Epithelial cell of prostate (primary cell): ENCODE data around the gene KREMEN2.

Source experiments
- DNase-seq: peaks from one replicate; pipeline ENCODE4 v3.0.0-alpha.2; 2011; ENCODE audit warnings: low read depth, low spot score
- H3K27ac ChIP-seq: fragments of 450-650 bp; 2 replicates; pipeline ENCODE4 v1.5.1; 2017; ENCODE audit warnings: mild to moderate bottlenecking

Gene KREMEN2

GRCh38 chr16:2975161-2975795, 11.2 kb downstream of the KREMEN2 start:
- DNase-seq: no peak

GRCh38 chr16:2976201-2976600, 12.1 kb downstream of the KREMEN2 start:
- no peak overlapping the region for H3K27ac ChIP-seq
- DNase-seq: no peak

More at GRCh38 chr16:2975161-2975795, 11.2 kb downstream of the KREMEN2 start:
- no peak overlapping the region for H3K27ac ChIP-seq

GRCh38 chr16:2976673-2977072, 12.6 kb downstream of the KREMEN2 start:
- DNase-seq: no peak
- no peak overlapping the region for H3K27ac ChIP-seq

- no peak for DNase-seq
- no peak overlapping the region for H3K27ac ChIP-seq
Observed at GRCh38 chr16:2977440-2977839, 13.4 kb downstream of the KREMEN2 start.

GRCh38 chr16:2979669-2980226, 15.7 kb downstream of the KREMEN2 start:
- no peak overlapping the region for H3K27ac ChIP-seq
- no peak for DNase-seq

GRCh38 chr16:2980227-2981176, 16.4 kb downstream of the KREMEN2 start, which contains the start of gene PKMYT1:
TSS of gene PKMYT1 (minus strand) at chr16:2980446. CDS start at chr16:2979657, 789 bp downstream.
- peak within 1 kb of the TSS; percentile 37 for H3K27ac ChIP-seq

GRCh38 chr16:2981177-2981898, 17.3 kb downstream of the KREMEN2 start:
- no peak overlapping the region for H3K27ac ChIP-seq
- DNase-seq: no peak

More at GRCh38 chr16:2980227-2981176, 16.4 kb downstream of the KREMEN2 start, which contains the start of gene PKMYT1:
- no peak for DNase-seq

- no peak for DNase-seq
- no peak overlapping the region for H3K27ac ChIP-seq
Observed at GRCh38 chr16:2981899-2982250, 17.8 kb downstream of the KREMEN2 start.

- no peak for DNase-seq
- no peak overlapping the region for H3K27ac ChIP-seq
Observed at GRCh38 chr16:2982402-2982801, 18.3 kb downstream of the KREMEN2 start.

- peak overlapping the region; percentile 17 for H3K27ac ChIP-seq
- no peak for DNase-seq
Observed at GRCh38 chr16:2983706-2984136, 19.6 kb downstream of the KREMEN2 start.

- DNase-seq: no peak
- no peak overlapping the region for H3K27ac ChIP-seq
Observed at GRCh38 chr16:2985462-2985861, 21.4 kb downstream of the KREMEN2 start.

GRCh38 chr16:2985893-2986355, 21.8 kb downstream of the KREMEN2 start:
- DNase-seq: no peak
- no peak overlapping the region for H3K27ac ChIP-seq

- no peak overlapping the region for H3K27ac ChIP-seq
- DNase-seq: no peak
Observed at GRCh38 chr16:2986623-2987188, 22.6 kb downstream of the KREMEN2 start.

- no peak for DNase-seq
Observed at GRCh38 chr16:2987286-2987685, 23.2 kb downstream of the KREMEN2 start.

GRCh38 chr16:2987833-2988232, 23.8 kb downstream of the KREMEN2 start:
- no peak for DNase-seq
- no peak overlapping the region for H3K27ac ChIP-seq

More at GRCh38 chr16:2987286-2987685, 23.2 kb downstream of the KREMEN2 start:
- H3K27ac ChIP-seq: no peak overlapping the region

GRCh38 chr16:2988590-2989099, 24.6 kb downstream of the KREMEN2 start:
- H3K27ac ChIP-seq: no peak overlapping the region
- DNase-seq: no peak

GRCh38 chr16:2990891-2991290, 26.8 kb downstream of the KREMEN2 start:
- DNase-seq: no peak
- H3K27ac ChIP-seq: no peak overlapping the region

- H3K27ac ChIP-seq: no peak overlapping the region
- DNase-seq: no peak
Observed at GRCh38 chr16:2991566-2992261, 27.6 kb downstream of the KREMEN2 start.
